ENCODE data around the gene B9D2. TPM values are rescaled to one million over a fixed set of nuclear protein-coding genes. Genes with fewer than 3 reads are reported as not detected.
A peak's percentile ranks its signal among the peaks of the same experiment; 100 is the strongest.

The B9D2 gene
- total RNA-seq, 1 experiment from 2014 or later = 7.3 TPM

DNA sequence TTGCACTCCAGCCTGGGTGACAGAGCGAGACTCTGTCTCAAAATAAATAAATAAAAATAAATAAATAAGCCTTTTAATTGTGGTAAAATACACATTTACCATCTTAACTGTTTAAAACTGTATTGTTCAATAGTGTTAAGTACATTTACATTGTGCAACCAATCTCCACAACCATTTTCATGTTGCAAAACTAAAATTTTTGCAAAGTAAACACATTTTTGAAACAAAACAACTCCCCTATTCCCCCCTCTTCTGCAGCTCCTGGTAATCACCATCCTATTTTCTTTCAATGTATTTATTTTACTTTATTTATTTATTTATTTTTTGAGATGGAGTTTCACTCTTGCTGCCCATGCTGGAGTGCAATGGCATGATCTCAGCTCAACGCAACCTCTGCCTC lies 5.8 kb upstream of the B9D2 start:
- DNase-seq (ENCODE audit: low read depth, low spot score) (no peak), ATAC-seq (no peak)
- TF ChIP-seq POLR2A (IDR thresholded peaks at IDR 0.05; ENCODE audit: borderline replicate concordance, extremely low read depth, insufficient read depth, insufficient read length) (no peak), SP1 (IDR thresholded peaks at IDR 0.05; ENCODE audit: low read depth) (no peak), CBX3 (IDR thresholded peaks at IDR 0.05; ENCODE audit: low read depth) (no peak), JUND (IDR thresholded peaks at IDR 0.05) (no peak), RAD21 (IDR thresholded peaks at IDR 0.05; ENCODE audit: low read depth) (no peak), CEBPB (IDR thresholded peaks at IDR 0.05; ENCODE audit: low read depth) (no peak), ZFX (IDR thresholded peaks at IDR 0.05) (no peak), SIN3A (IDR thresholded peaks at IDR 0.05; ENCODE audit: low read depth) (no peak)
- TF ChIP-seq, protein P1, sequence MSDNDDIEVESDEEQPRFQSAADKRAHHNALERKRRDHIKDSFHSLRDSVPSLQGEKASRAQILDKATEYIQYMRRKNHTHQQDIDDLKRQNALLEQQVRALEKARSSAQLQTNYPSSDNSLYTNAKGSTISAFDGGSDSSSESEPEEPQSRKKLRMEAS (IDR thresholded peaks at IDR 0.05) = no peak
- TF ChIP-seq, protein P2, sequence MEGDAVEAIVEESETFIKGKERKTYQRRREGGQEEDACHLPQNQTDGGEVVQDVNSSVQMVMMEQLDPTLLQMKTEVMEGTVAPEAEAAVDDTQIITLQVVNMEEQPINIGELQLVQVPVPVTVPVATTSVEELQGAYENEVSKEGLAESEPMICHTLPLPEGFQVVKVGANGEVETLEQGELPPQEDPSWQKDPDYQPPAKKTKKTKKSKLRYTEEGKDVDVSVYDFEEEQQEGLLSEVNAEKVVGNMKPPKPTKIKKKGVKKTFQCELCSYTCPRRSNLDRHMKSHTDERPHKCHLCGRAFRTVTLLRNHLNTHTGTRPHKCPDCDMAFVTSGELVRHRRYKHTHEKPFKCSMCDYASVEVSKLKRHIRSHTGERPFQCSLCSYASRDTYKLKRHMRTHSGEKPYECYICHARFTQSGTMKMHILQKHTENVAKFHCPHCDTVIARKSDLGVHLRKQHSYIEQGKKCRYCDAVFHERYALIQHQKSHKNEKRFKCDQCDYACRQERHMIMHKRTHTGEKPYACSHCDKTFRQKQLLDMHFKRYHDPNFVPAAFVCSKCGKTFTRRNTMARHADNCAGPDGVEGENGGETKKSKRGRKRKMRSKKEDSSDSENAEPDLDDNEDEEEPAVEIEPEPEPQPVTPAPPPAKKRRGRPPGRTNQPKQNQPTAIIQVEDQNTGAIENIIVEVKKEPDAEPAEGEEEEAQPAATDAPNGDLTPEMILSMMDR (IDR thresholded peaks at IDR 0.05 in 2 of 3, conservative IDR thresholded peaks at IDR 0.05 in 1 of 3; ENCODE audit: borderline replicate concordance in 1 of 3, insufficient read depth in 1 of 3, low read depth in 2 of 3, low read length in 2 of 3) = no peak
- intact Hi-C loops (cut with micrococcal nuclease) = no loop called here
- H3K79me2 ChIP-seq (ENCODE audit: insufficient read depth, low read length) = peaks cover 6% of the 10 kb centered on the region; the same call in 1 of the 2 replicates
- no peak overlapping the region for H3K27ac ChIP-seq (ENCODE audit: low read depth, low read length)
- RAD21 ChIA-PET (ENCODE audit: low non-redundant PET in 1 of 2, low total read pairs in 2 of 2, uncharacterized antibody in 2 of 2, unreplicated experiment in 2 of 2) = no interaction called here
- H3K36me3 ChIP-seq (ENCODE audit: control insufficient read depth in 1 of 2, insufficient read depth in 2 of 2, low read length in 2 of 2) = no peaks in the 10 kb centered on the region
- POLR2A ChIA-PET = no interaction called here
- H2AFZ ChIP-seq (ENCODE audit: low read depth, low read length, poor library complexity, severe bottlenecking) = no peak overlapping the region
- BruUV-seq (replicated peaks) = no TSS peak
- no peak overlapping the region for H3K4me2 ChIP-seq (ENCODE audit: low read length)
- CTCF ChIA-PET = no interaction called here
- H3K9me3 ChIP-seq (ENCODE audit: control insufficient read depth in 1 of 2, insufficient read depth in 1 of 2, low read depth in 1 of 2, low read length in 2 of 2) = no peaks in the 10 kb centered on the region
- no peak overlapping the region for H3K9ac ChIP-seq (ENCODE audit: low read length)
- H3K9me2 ChIP-seq (ENCODE audit: insufficient read depth) = no peaks in the 10 kb centered on the region
- H3K27me3 ChIP-seq (ENCODE audit: insufficient read depth, low read length) = no peaks in the 10 kb centered on the region
- no peaks in the 10 kb centered on the region for H4K20me1 ChIP-seq (ENCODE audit: insufficient read depth)
- H3K4me3 ChIP-seq (replicated peaks in 1 of 2; ENCODE audit: low read depth in 1 of 2, low read length in 2 of 2) = no peak overlapping the region
- peaks cover 5 to 32% of the 10 kb centered on the region in 2 experiments; a peak in 3 of 4 replicates for H3K4me1 ChIP-seq (ENCODE audit: control insufficient read depth in 1 of 2, insufficient read depth in 2 of 2, low read length in 2 of 2)

DNA sequence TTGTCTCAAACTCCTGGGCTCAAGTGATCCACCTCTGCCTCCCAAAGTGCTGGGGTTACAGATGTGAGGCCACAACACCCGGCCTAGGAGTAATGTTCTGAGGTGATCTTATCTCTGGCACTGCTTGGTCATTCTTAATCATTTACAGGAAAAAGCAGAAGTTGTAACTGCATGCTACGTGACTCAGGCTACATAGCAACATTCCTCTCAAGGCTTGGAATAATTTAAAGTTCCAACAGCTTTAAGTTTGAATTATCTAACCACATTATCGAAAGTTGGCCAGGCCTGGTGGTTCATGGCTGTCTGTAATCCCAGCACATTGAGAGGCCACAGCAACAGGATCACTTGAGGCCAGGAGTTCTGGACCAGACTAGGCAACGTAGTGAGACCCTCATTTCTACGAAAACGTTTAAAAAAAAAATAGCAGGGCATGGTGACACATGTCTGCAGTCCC lies 3.9 kb upstream of the B9D2 start:
- no peaks in the 10 kb centered on the region for H3K27me3 ChIP-seq (ENCODE audit: insufficient read depth, low read length)
- H2AFZ ChIP-seq (ENCODE audit: low read depth, low read length, poor library complexity, severe bottlenecking) = no peak overlapping the region
- H3K4me2 ChIP-seq (ENCODE audit: low read length) = peak overlapping the region; percentile 32
- ChIA-PET CTCF (interaction anchor here (0.6 kb wide), 1 partner anchor 469 kb away, joined by 3 read pairs; no protein-coding TSS in a partner anchor), POLR2A (no interaction called here), RAD21 (ENCODE audit: low non-redundant PET in 1 of 2, low total read pairs in 2 of 2, uncharacterized antibody in 2 of 2, unreplicated experiment in 2 of 2) (no interaction called here)
- H3K27ac ChIP-seq (ENCODE audit: low read depth, low read length) = no peak overlapping the region
- no peak overlapping the region for H3K4me3 ChIP-seq (replicated peaks in 1 of 2; ENCODE audit: low read depth in 1 of 2, low read length in 2 of 2)
- intact Hi-C loops (cut with micrococcal nuclease) = no loop called here
- H3K9me2 ChIP-seq (ENCODE audit: insufficient read depth) = no peaks in the 10 kb centered on the region
- DNase-seq (ENCODE audit: low read depth, low spot score) = no peak
- ATAC-seq = no peak
- H3K9me3 ChIP-seq (ENCODE audit: control insufficient read depth in 1 of 2, insufficient read depth in 1 of 2, low read depth in 1 of 2, low read length in 2 of 2) = no peaks in the 10 kb centered on the region
- H3K4me1 ChIP-seq (ENCODE audit: control insufficient read depth in 1 of 2, insufficient read depth in 2 of 2, low read length in 2 of 2) = peaks cover 8 to 45% of the 10 kb centered on the region in 2 experiments; a peak in 3 of 4 replicates
- no TSS peak for BruUV-seq (replicated peaks)
- H4K20me1 ChIP-seq (ENCODE audit: insufficient read depth) = no peaks in the 10 kb centered on the region
- peak overlapping the region; percentile 27; the same call in 1 of the 2 replicates for H3K9ac ChIP-seq (ENCODE audit: low read length)
- H3K36me3 ChIP-seq (ENCODE audit: control insufficient read depth in 1 of 2, insufficient read depth in 2 of 2, low read length in 2 of 2) = no peaks in the 10 kb centered on the region
- peaks cover 12% of the 10 kb centered on the region; the same call in 1 of the 2 replicates for H3K79me2 ChIP-seq (ENCODE audit: insufficient read depth, low read length)
- TF ChIP-seq, protein P2 (IDR thresholded peaks at IDR 0.05 in 2 of 3, conservative IDR thresholded peaks at IDR 0.05 in 1 of 3; ENCODE audit: borderline replicate concordance in 1 of 3, insufficient read depth in 1 of 3, low read depth in 2 of 3, low read length in 2 of 3) = no peak
- TF ChIP-seq POLR2AphosphoS5 (IDR thresholded peaks at IDR 0.05; ENCODE audit: low read depth, low read length) = no peak
- no peak for TF ChIP-seq JUND (IDR thresholded peaks at IDR 0.05)
- TF ChIP-seq CEBPB (IDR thresholded peaks at IDR 0.05; ENCODE audit: low read depth) = no peak
- TF ChIP-seq TCF7L2 (IDR thresholded peaks at IDR 0.05; ENCODE audit: borderline replicate concordance, extremely low read depth, insufficient read depth, insufficient read length) = no peak
- TF ChIP-seq, protein P3, sequence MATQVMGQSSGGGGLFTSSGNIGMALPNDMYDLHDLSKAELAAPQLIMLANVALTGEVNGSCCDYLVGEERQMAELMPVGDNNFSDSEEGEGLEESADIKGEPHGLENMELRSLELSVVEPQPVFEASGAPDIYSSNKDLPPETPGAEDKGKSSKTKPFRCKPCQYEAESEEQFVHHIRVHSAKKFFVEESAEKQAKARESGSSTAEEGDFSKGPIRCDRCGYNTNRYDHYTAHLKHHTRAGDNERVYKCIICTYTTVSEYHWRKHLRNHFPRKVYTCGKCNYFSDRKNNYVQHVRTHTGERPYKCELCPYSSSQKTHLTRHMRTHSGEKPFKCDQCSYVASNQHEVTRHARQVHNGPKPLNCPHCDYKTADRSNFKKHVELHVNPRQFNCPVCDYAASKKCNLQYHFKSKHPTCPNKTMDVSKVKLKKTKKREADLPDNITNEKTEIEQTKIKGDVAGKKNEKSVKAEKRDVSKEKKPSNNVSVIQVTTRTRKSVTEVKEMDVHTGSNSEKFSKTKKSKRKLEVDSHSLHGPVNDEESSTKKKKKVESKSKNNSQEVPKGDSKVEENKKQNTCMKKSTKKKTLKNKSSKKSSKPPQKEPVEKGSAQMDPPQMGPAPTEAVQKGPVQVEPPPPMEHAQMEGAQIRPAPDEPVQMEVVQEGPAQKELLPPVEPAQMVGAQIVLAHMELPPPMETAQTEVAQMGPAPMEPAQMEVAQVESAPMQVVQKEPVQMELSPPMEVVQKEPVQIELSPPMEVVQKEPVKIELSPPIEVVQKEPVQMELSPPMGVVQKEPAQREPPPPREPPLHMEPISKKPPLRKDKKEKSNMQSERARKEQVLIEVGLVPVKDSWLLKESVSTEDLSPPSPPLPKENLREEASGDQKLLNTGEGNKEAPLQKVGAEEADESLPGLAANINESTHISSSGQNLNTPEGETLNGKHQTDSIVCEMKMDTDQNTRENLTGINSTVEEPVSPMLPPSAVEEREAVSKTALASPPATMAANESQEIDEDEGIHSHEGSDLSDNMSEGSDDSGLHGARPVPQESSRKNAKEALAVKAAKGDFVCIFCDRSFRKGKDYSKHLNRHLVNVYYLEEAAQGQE (IDR thresholded peaks at IDR 0.05; ENCODE audit: low read depth) = no peak
